Measurements from ENCODE around the gene SCO1.
A peak's percentile ranks its signal among the peaks of the same experiment; 100 is the strongest.

Gene SCO1

GRCh38 chr17:10646392-10646990 lies 50.8 kb downstream of the SCO1 start:
- Histone ChIP-seq H3K4me1 (peaks cover 0 to 14% (median 1%) of the 10 kb centered on the region in 4 donors), H3K4me3 (no peak overlapping the region), H3K27me3 (no peaks in the 10 kb centered on the region), H3K27ac (no peak overlapping the region), H3K36me3 (peaks cover 23 to 49% (median 28%) of the 10 kb centered on the region in 3 donors), H3K9me3 (no peaks in the 10 kb centered on the region)
- DNase-seq, result peak; percentile 69 to 79
- intact Hi-C loops (cut with DNase I; ENCODE audit: low total_unique reads), result loop anchor here (5.0 kb wide), 1 partner anchor 51 kb away; the partner anchor contains the start of genes ADPRM and SCO1
- TF ChIP-seq CTCF (IDR thresholded peaks at IDR 0.05), result peak; percentile 76 to 88

GRCh38 chr17:10640475-10640874 lies 56.9 kb downstream of the SCO1 start:
- Histone ChIP-seq H3K27ac (no peak overlapping the region), H3K9me3 (no peaks in the 10 kb centered on the region), H3K36me3 (peaks cover 52 to 91% (median 55%) of the 10 kb centered on the region in 3 donors), H3K4me3 (no peak overlapping the region), H3K27me3 (no peaks in the 10 kb centered on the region), H3K4me1 (no peaks in the 10 kb centered on the region)
- intact Hi-C loops (cut with DNase I; ENCODE audit: low total_unique reads), result no loop called here
- no peak for TF ChIP-seq CTCF (IDR thresholded peaks at IDR 0.05)
- DNase-seq, result no peak

GRCh38 chr17:10638151-10638550 lies 59.2 kb downstream of the SCO1 start:
- no peaks in the 10 kb centered on the region for H3K4me1 ChIP-seq
- TF ChIP-seq CTCF (IDR thresholded peaks at IDR 0.05), result no peak
- H3K4me3 ChIP-seq, result no peak overlapping the region
- H3K9me3 ChIP-seq, result no peaks in the 10 kb centered on the region
- no peaks in the 10 kb centered on the region for H3K27me3 ChIP-seq
- intact Hi-C loops (cut with DNase I; ENCODE audit: low total_unique reads), result no loop called here
- H3K27ac ChIP-seq, result no peak overlapping the region
- no peak for DNase-seq
- H3K36me3 ChIP-seq, result peaks cover 52 to 94% (median 52%) of the 10 kb centered on the region in 3 donors

GRCh38 chr17:10635290-10635689 lies 62.0 kb downstream of the SCO1 start:
- Histone ChIP-seq H3K4me1 (no peaks in the 10 kb centered on the region), H3K9me3 (no peaks in the 10 kb centered on the region), H3K36me3 (peaks cover 41 to 93% (median 43%) of the 10 kb centered on the region in 3 donors), H3K4me3 (no peak overlapping the region), H3K27me3 (no peaks in the 10 kb centered on the region), H3K27ac (no peak overlapping the region)
- TF ChIP-seq CTCF (IDR thresholded peaks at IDR 0.05), result no peak
- no peak for DNase-seq
- intact Hi-C loops (cut with DNase I; ENCODE audit: low total_unique reads), result no loop called here

- intact Hi-C loops (cut with DNase I; ENCODE audit: low total_unique reads), result no loop called here
- Histone ChIP-seq H3K27me3 (no peaks in the 10 kb centered on the region), H3K4me1 (no peaks in the 10 kb centered on the region), H3K36me3 (peaks cover 40 to 93% (median 45%) of the 10 kb centered on the region in 3 donors), H3K9me3 (no peaks in the 10 kb centered on the region), H3K27ac (no peak overlapping the region), H3K4me3 (no peak overlapping the region)
- no peak for TF ChIP-seq CTCF (IDR thresholded peaks at IDR 0.05)
- no peak for DNase-seq
Observed at GRCh38 chr17:10633738-10634379, 63.5 kb downstream of the SCO1 start.
